Stimulated activated CD4-positive, alpha-beta T cell treated with anti-CD3 and anti-CD28 coated beads, Interleukin-1b, Interleukin-23, amount 100 ng/mL, for 1 hour (primary cell): ENCODE data around the gene IRS1.
"Not testable (repeated sequence)": the region's sequence is repeated elsewhere in the genome, so short reads cannot be mapped to it uniquely, and the experiment has no call there.

ENCODE experiments used
- DNase-seq, 2 donors: peaks; one replicate each; pipeline ENCODE4 v3.0.0-alpha.2; 2020; ENCODE audit warnings: low read depth in 2 of 2

IRS1 gene, protein sequence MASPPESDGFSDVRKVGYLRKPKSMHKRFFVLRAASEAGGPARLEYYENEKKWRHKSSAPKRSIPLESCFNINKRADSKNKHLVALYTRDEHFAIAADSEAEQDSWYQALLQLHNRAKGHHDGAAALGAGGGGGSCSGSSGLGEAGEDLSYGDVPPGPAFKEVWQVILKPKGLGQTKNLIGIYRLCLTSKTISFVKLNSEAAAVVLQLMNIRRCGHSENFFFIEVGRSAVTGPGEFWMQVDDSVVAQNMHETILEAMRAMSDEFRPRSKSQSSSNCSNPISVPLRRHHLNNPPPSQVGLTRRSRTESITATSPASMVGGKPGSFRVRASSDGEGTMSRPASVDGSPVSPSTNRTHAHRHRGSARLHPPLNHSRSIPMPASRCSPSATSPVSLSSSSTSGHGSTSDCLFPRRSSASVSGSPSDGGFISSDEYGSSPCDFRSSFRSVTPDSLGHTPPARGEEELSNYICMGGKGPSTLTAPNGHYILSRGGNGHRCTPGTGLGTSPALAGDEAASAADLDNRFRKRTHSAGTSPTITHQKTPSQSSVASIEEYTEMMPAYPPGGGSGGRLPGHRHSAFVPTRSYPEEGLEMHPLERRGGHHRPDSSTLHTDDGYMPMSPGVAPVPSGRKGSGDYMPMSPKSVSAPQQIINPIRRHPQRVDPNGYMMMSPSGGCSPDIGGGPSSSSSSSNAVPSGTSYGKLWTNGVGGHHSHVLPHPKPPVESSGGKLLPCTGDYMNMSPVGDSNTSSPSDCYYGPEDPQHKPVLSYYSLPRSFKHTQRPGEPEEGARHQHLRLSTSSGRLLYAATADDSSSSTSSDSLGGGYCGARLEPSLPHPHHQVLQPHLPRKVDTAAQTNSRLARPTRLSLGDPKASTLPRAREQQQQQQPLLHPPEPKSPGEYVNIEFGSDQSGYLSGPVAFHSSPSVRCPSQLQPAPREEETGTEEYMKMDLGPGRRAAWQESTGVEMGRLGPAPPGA (N-terminal part only)

DNA sequence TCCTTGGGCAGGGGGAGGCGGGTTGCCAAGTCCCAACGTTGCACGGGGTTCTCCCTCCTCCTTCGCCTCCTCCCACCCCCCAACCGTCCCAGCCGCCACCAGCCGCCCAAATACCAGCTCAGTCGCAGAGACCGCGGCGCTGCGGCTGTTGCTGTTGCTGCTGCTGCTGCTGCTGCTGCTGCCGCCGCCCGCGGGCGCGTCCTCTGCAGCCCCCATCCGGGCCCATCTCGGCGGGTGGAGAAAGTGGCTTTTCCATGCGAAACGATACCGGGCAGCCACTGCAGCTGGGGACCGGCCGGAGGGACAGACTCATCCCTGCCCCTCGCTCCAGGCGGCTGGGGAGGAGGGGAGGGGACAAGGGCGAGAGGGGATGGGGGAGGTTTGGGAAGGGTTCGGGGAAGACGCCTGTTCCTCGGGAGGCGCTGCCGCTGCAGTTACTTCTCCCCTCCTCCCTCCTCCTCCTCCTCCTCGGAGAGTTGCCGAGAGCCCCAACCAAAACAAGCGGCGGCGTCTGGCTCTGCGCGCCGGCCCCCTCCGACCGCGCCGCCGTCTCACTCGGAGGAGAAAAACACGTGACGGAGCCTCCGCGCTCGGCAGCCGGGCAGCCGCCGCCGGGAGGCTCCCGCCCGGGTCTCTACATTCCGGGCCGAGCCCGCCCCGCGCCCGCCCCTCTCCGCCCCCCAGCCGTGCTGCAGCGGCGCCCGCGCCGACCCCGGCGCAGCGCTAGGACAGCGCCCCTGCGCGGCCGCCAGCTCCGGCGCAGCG, at the start of gene IRS1:
TSS of gene IRS1 (minus strand) at position 610 of the 765 bp plus-strand sequence. CDS start 1,082 bp downstream, outside the sequence.
- peak in 1 of 2 donors; percentile 37 for DNase-seq

DNA sequence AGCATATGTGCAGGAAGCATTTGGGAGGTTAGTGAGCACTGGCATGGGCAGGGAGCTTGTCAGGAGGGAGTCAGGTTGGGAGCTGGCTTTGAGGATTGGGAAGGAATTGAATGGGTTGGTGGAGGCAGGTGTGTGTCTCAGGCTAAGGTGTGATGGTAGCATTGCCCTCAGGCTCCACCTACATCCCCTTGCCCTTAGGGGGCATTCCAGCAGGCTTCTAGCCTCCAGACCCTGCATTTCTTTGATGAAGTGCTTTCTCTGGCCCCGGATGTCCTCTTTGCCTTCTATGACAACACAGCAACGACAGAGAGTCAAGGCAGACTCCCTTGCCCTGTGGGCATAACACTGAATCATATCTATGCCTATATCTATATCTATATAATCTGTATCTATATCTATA, 49.7 kb upstream of the IRS1 start:
- DNase-seq = no peak

DNA sequence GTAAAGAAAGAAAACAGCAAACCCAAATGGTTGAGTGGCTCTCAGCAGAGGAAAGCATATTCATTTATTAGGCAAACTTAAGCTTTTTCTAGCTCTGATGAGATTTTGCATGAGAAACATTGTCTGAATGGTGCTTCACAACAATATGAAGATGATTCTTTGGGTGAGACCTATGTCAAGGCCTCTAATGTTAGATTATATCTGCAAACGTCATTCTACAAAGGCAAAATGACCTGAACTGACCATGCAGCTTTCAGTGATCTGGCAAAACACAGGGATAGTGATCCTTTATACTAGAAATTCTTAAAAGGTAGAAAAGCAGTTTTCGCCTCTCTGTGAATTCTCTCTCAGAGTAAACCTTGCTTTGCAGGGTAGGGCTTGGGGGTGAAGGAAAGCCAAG, 47.9 kb upstream of the IRS1 start:
- DNase-seq = no peak

DNA sequence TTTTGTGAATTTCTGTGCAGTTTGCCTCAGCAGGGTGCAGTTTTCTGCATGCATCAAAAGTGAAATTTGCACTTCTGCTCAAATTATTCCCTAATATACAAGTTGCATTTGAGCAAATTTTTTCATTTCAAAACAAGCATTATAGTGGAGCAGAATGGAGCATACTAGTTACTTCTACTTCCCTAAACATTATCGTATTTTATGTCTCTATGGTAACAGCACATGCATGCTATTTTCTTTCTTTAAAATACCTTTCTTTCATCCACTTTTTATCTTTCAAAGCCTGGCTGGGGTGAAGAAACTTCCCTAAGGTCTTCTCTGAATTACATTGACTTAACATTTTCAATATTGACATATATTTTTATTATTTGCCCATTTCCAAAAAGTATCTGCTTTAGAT, 47.5 kb upstream of the IRS1 start:
- no peak for DNase-seq

DNA sequence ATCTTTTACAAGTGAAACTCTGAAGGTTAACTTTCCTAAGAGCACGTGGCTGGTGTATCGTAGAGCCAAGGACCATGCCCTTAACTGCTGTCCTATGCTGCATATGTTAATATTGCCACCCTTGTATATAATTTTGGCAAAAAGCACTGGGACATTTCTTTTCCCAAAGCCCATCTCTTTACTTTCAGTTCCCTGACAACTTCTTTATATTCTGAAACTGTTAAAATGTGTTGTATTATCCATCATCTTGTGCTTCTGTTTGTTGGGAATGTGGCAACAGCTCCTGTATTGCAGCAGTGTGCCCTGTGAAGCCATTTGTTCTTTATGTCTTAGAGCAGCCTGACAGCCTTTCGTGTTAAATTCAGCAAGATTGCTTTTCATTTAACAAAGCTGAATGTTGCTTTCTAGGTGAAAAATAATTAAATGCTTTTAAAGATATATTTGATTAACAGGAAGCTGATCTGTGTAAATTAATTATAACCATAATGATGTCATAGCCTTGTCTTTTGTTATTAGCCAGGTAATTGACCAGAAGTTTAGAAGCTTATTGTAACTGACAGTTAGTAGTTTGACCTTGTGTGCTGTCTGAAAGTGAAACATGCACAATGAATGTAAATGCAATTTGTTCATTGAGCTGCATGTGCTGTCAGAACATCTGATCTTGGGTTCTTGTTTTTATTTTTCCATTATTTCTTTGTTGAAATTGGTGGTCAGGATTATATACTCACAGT, 45.9 kb upstream of the IRS1 start:
- no peak for DNase-seq

DNA sequence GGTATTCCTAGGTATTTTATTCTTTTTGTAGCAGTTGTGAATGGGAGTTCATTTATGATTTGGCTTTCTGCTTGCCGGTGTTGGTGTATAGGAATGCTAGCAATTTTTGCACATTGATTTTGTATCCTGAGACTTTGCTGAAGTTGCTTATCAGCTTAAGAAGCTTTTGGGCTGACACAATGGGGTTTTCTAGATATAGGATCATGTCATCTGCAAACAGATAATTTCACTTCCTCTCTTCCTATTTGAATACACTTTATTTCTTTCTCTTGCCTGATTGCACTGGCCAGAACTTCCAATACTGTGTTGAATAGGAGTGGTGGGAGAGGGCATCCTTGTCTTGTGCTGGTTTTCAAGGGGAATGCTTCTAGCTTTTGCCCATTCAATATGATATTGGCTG, 43.4 kb upstream of the IRS1 start:
- not testable (repeated sequence) for DNase-seq

DNA sequence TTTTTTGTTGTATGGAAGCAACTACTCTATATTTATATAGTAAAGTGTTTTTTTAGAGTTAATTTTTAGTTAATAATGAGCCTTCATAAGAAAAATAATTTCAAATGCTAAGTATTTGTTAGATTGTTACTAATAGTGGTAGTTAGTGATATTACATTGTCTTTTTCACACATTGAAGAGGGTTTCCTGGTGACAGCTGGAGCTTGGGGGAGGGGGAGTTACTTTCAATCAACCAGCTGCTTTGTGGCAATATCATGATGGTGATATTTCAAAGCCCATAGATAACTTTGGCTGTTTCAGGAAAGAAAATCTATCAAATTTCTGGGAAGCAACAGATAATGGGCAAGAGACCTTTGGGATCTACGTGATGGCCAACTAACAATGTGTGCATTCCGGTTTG, 40.3 kb upstream of the IRS1 start:
- no peak for DNase-seq

DNA sequence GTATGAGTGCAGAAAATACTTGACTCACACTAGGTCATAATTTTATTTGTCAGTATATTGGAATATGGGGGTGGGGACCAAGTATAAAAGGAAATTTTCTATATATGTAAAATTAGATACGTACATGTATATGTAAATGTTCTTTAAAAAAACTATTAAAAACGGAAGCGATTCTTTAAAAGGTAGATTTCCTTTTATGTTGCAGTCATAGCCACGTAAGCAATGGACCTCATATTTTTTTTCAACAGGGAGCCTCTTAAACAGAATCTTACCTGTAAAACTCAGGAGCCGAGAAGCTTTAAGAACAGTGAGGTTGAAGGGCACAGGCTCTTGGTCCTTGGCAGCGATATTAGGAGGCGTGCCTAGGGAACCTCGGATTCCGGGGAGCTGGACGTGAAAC, 39.5 kb upstream of the IRS1 start:
- no peak for DNase-seq

DNA sequence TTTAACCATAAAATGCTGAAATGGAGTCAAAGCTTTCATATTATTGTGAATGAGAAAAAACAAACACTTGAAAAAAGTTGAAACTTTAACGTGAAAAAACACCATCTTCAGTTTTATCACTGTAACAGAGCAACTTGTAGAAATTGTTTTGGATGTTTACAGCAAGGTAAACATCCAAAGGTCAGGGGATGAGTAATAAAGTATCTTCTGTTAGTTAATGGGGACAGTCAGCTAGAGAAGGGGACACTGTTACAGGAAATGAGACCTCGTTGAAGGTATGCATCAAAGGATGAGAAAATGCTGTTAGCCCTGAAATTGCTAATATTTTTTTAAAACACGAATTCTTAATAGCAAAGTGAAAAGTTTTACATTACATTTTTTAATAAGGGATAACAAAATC, 39.1 kb upstream of the IRS1 start:
- DNase-seq = no peak

DNA sequence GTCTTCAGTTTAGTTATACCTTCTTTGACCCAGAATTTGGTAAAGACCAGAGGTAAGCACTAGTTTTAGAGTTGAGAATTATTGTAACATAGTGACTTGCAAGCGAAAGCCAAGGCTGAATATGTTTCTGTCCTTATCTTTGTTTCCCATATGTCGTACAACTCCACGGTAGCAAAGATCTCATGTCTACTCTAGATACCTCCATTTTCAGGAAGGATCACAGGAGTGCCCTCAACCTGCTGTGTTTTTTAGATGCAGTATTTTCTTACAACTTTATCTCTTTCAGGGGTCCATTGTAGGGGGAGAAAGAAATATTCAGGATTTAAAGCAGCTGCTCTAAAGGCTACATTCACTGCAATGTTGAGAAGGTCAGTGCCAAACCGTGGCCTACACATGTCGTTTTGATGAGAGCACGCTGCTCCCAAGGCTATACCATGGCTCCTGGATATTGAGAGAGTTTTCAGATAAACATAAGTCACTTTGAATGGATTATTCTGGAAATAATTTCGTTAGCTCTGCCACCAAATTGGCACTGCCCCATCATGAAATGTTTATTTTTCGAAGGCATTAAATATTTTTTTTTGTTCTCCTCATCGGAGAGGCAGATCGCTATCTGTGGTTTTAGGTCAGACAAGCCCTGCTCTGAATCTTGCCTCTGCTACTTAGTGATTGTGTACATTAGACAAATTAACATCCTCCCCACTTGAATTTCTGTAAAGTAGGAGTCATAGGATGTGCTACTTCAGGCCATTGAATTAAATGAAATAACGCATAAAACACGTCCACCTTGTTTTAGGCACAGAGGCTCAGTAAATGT, 38.4 kb upstream of the IRS1 start:
- DNase-seq = no peak

DNA sequence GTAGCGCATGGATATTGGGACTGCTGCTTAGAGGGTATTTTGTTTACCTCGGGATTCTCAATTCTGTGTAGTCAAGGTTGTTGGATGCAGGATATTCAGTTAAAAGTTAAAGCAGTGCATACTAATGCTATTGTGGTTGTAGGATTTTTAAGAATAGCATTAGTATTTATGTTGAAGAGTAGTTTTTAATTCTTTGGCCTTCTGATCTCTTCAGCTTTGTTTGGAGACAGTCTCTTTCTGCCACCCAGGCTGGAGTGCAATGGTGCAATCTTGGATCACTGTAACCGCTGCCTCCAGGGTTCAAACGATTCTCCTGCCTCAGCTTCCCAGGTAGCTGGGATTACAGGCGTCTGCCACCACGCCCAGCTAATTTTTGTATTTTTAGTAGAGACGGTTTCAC, 37.7 kb upstream of the IRS1 start:
- DNase-seq = no peak

DNA sequence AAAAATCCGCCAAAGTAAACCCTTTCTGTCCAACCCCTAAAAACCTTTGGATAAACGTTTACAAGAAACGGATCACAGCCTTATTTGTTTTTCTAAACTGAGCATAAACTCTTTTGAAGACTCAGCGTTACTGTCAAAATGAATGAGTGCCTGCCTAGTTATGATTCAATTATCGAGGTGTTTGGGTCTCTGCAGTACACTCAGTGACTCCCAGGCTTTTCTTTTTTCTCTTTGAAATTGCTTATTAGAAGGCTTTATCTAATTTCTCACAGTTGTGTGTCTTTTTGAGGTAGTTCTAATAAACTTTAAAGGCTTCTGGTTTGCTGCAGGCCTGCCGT, 36.9 kb upstream of the IRS1 start:
- no peak for DNase-seq

DNA sequence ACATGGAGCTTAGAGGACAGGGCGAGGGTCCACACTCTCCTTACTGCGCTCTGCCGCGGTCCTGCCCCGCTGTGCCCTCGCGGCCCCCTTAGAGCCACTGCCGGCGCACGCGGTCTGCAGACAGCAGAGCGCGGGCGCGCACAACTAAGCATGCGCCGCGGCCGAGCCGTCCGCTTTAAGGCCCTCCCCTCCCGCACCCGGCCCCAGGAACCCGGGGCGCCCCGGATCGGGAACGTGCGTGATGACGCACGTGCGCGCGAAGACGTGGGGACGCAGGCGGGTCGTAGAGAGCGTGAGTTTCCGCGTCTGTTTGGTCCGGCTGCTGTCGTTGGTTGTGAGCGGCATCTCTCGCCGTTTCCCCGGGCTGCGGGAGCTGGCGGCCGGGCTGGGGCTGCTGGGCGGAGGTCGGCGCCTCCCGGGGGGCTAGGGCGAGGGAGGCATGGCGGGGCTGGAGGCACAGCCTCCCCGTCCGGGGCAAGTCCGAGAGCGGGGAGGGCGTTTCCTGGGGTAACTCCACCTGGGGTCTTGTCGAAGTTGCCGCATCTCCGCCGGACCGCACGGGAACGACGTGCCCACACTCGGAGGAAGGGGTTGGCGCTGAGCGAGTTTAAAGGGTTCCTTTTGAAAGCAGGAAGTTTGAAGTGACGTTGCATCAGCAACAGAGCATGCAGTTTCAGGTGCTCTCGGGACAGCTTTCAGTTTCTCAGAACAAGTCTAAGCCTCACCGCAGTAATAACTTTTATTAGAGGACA, 36.4 kb upstream of the IRS1 start, which contains the start of gene RHBDD1:
TSS of gene RHBDD1 (plus strand) at position 259 of the 752 bp plus-strand sequence. CDS start 28,640 bp downstream, outside the sequence.
- peak; percentile 80 for DNase-seq

DNA sequence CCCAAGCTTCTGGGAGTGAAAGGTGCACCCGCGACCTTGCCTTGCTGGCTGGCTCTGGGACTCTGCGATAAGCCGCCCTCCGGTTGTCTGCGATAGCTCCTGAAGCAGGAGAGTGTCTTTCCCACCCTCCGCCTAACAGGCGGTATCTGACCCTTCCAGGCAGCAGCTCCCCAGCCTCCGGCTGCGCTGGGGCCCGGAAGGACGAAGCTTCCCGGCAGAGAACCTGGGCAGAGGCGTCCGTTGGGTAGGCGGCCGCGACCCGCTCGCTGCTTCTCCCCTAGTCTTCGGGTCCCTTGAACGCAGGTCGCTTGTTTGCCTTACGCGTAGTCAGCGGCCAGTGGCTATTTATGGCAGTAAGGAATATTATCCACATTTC, 35.8 kb upstream of the IRS1 start:
- no peak for DNase-seq

DNA sequence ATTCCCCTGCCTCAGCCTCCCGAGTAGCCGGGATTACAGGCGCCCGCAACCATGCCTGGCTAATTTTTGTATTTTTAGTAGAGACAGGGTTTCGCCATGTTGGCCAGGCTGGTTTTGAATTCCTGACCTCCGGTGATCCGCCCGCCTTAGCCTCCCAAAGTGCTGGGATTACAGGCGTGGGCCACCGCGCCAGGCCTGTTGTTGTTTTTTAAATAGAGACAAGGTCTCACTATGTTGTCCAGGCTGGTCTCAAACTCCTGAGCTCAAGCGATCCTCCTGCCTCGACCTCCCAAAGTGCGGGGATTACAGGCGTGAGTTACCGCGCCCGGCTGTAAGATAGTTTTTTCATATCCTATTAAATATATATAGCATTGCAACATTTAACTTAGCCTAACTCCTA, 35.3 kb upstream of the IRS1 start:
- not testable (repeated sequence) for DNase-seq

DNA sequence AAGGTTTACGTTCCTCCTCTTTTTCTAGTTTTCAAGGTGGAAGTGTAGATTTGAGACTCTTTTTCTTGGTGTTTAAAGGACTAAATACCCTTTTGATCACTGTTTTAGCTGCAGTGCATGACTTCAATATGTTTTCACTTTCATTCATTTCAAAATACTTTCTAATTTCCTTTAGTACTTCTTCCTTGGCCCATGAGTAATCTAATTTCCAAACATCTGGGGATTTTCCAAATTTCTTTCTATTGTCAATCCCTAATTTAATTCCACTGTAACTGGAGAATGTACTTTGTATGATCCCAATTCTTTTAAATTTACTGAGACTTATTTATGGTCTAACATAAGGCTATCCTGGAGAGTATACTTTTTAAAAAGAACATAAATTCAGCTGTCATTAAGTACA, 32.4 kb upstream of the IRS1 start:
- DNase-seq = no peak

DNA sequence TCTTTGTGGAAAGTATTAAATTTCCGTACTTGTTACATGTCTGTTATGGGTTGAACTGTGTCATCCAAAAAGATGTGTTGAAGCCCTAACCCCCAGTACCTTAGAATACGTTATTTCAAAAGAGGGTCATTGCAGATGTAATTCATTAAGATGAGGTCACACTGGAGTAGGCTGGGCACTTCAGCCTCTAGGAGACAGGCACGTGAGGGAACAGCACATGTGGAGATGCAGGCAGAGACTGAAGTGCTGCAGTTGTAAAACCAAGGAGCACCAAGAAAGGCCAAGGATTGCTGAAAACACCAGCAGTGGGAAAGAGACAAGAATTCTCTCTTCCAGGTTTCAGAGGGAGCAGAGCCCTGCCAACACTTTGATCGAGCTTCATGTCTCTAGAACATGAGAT, 31.6 kb upstream of the IRS1 start:
- no peak for DNase-seq

DNA sequence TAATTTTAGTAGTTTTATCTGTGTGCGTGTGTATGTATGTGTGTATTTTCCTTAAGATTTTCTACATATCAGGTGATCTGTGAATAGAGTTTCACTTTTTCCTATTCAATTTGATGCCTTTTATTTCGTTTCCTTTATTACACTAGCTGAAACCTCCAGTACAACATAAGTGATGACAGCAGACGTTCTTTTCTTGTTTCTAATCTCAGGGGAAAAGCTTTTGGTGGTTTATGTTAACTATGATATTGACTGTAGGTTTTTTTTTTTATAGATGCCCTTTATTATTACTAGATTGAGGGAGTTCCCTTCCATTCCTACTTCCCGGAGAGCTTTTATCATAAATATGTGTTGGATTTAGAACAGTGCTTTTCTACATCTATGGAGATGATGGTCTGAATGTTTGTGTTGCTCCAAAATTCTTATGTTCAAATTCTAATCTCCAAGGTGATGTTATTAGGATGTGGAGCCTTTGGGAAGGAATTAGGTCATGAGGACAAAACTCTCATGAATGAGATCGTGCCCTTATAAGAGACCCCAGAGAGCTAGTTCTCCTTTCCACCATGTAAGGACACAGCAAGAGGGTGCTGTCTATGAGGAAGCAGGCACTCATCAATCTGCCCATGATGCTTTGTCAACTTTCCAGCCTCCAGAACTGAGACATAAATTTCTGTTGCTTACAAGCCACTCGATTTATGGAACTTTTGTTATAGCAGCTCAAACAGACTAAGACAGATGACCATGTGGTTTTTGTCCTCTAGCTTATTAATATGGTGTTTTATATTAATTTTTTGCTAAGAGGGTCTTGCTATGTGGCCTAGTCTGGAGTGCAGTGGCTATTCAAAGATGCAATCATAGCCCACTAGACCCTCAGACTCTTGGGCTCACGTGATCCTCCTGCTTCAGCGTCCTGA, 30.4 kb upstream of the IRS1 start:
- no peak for DNase-seq

DNA sequence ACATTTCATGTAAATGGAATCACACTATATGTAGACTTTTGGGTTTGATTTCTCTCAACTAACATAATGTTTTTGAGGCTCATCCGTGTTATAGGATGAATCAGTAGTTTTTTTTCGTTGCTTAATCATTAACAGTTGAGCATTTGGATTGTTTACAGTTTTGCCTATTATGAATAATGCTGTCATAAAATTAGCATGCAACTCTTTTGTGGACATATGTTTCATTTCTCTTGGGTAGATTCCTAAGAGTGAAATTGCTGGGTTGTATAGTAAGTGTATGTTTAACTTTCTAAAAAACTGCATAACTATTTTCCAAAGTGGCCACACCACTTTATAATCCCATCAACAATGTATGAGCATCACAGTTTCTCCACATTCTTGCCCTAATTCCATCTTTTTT, 28.6 kb upstream of the IRS1 start:
- no peak for DNase-seq
